Right cardiac atrium (tissue), 5 donors: ENCODE data around the gene KMT2E. TPM values are rescaled to one million over a fixed set of nuclear protein-coding genes. Genes with fewer than 3 reads are reported as not detected.
A peak's percentile ranks its signal among the peaks of the same experiment; 100 is the strongest.

Source experiments
- ATAC-seq, 2 donors: fragments of 200-7000 bp; cut with Tn5 transposase; one replicate each; pipeline versions ENCODE4 v1.8.0 to v1.9.1; 2020; ENCODE audit warnings: moderate library complexity in 2 of 2, mild to moderate bottlenecking in 1 of 2
- DNase-seq, 3 donors: peaks; one replicate each; pipeline ENCODE4 v3.0.0-alpha.2; 2020
- H3K27ac ChIP-seq: one replicate; pipeline ENCODE4 v1.5.1; 2013; ENCODE audit warnings: mild to moderate bottlenecking, low read length, control low read depth, moderate library complexity
- H3K27me3 ChIP-seq: one replicate; pipeline ENCODE4 v1.6.1; 2013; ENCODE audit not compliant: control insufficient read depth, insufficient read depth
- H3K4me1 ChIP-seq: one replicate; pipeline ENCODE4 v1.6.1; 2013; ENCODE audit warnings: low read length; ENCODE audit not compliant: control insufficient read depth, insufficient read depth
- H3K4me3 ChIP-seq: one replicate; pipeline ENCODE4 v1.5.1; 2013; ENCODE audit warnings: low read length, control low read depth
- H3K9me3 ChIP-seq: one replicate; pipeline ENCODE4 v1.6.1; 2013; ENCODE audit warnings: low read length; ENCODE audit not compliant: control insufficient read depth
- WGBS: extraction: QIAGEN DNeasy Blood & Tissue Kit; methylation state at CpG from one replicate; pipeline ENCODE4 v1.1.7; 2013; 5-methylcytosine and 5-hydroxymethylcytosine counted together
- intact Hi-C, 4 donors: fragments of 100-400 bp; cut with DNase I; formaldehyde crosslinking; loops; one replicate each; pipeline versions ENCODE4 v1.11.0 to v1.14.0; 2022 to 2023
- long read RNA-seq, 4 donors: library from polyadenylated mRNA; unstranded; transcript quantifications; one replicate each; pipeline ENCODE4 v2.0.0, GENCODE V29; 2020 to 2021
- polyA plus RNA-seq: library from polyadenylated mRNA; stranded (reverse); fragments of 200-250 nt; gene quantifications from one replicate; pipeline ENCODE4 v1.2.3, GENCODE V29; 2013
- total RNA-seq, 4 donors: library from RNA; stranded (reverse); fragmentation: NEBNext Ultra II Directional; extraction: Animal tissue kit (Norgen Biotek cat#: 25700); gene quantifications; one replicate each; pipeline ENCODE4 v1.2.1, GENCODE V29; 2021
- donor health status: healthy with polysubstance abuse.
- donor health status: DM: no; HTN: yes; CAD: no.
- donor health status: DM: no; HTN: no; CAD: no.
- donor health status: DM: no; HTN: yes; CAD: no; lungs with severe emphysema.
- donor health status: DM: yes; HTN: yes; CAD: no.

The KMT2E gene
- 10 to 100 TPM; 49.2 to 73.1 (median 59.1) TPM for total RNA-seq
- polyA plus RNA-seq, result 17.8 TPM
- long read RNA-seq, donor 1, partial matches to known transcripts, result 16 of 75 reads
- long read RNA-seq, donor 1, other reads (novel, unspliced or antisense), result 58 of 75 reads
- long read RNA-seq, donor 2, partial matches to known transcripts, result 2 of 11 reads
- long read RNA-seq, donor 2, other reads (novel, unspliced or antisense), result 9 of 11 reads
- long read RNA-seq, donor 3, transcript KMT2E-207 (15 exons, 2,523 nt), result major isoform, 5 of 175 reads
- long read RNA-seq, donor 3, partial matches to known transcripts, result 68 of 175 reads
- long read RNA-seq, donor 3, other reads (novel, unspliced or antisense), result 98 of 175 reads
- long read RNA-seq, donor 4, partial matches to known transcripts, result 4 of 10 reads
- long read RNA-seq, donor 4, other reads (novel, unspliced or antisense), result 6 of 10 reads

- H3K27ac ChIP-seq, result peak within 1 kb of the TSS; percentile 100
- DNase-seq, result peak; percentile 91 to 97 (median 96)
Observed at GRCh38 chr7:105013816-105014692, at the start of gene KMT2E. KMT2E (plus strand) TSS chr7:105014205; CDS start chr7:105040953, 26,748 bp downstream.

GRCh38 chr7:104964626-104965236 is 49.3 kb upstream of the KMT2E start:
- 62% methylated on average over 6 of the region's 6 CpGs for WGBS
- H3K27ac ChIP-seq, result no peak overlapping the region
- peaks cover 16% of the 10 kb centered on the region for H3K4me1 ChIP-seq
- no peaks in the 10 kb centered on the region for H3K9me3 ChIP-seq
- no peaks in the 10 kb centered on the region for H3K27me3 ChIP-seq
- no peak for ATAC-seq
- DNase-seq, result no peak
- H3K4me3 ChIP-seq, result no peak overlapping the region
- intact Hi-C loops, result no loop called here

More at GRCh38 chr7:105013816-105014692, at the start of gene KMT2E:
- peak; percentile 73 to 77 for ATAC-seq
- Histone ChIP-seq H3K27me3 (no peaks in the 10 kb centered on the region), H3K4me1 (no peaks in the 10 kb centered on the region), H3K9me3 (no peaks in the 10 kb centered on the region), H3K4me3 (peak within 1 kb of the TSS; percentile 73)
- intact Hi-C loops, result no loop called here
- under 1% methylated on average over 69 of the region's 69 CpGs for WGBS

GRCh38 chr7:104966022-104966421 is 48.0 kb upstream of the KMT2E start:
- intact Hi-C loops, result no loop called here
- Histone ChIP-seq H3K27me3 (no peaks in the 10 kb centered on the region), H3K9me3 (no peaks in the 10 kb centered on the region), H3K27ac (no peak overlapping the region), H3K4me3 (no peak overlapping the region), H3K4me1 (peaks cover 16% of the 10 kb centered on the region)
- ATAC-seq, result no peak
- over 99% methylated on average over 2 of the region's 2 CpGs for WGBS
- no peak for DNase-seq

- H3K27ac ChIP-seq, result no peak overlapping the region
- no peaks in the 10 kb centered on the region for H3K27me3 ChIP-seq
- intact Hi-C loops, result no loop called here
- peaks cover 11% of the 10 kb centered on the region for H3K4me1 ChIP-seq
- no peak overlapping the region for H3K4me3 ChIP-seq
- no peak for ATAC-seq
- H3K9me3 ChIP-seq, result no peaks in the 10 kb centered on the region
- no peak for DNase-seq
- WGBS, result 99% methylated on average over 2 of the region's 2 CpGs
Observed at GRCh38 chr7:104967088-104967487, 46.9 kb upstream of the KMT2E start.

- Histone ChIP-seq H3K27me3 (no peaks in the 10 kb centered on the region), H3K4me3 (no peak overlapping the region), H3K4me1 (peaks cover 7% of the 10 kb centered on the region), H3K9me3 (no peaks in the 10 kb centered on the region), H3K27ac (no peak overlapping the region)
- ATAC-seq (no peak), DNase-seq (no peak)
- intact Hi-C loops, result no loop called here
- 78% methylated on average over 4 of the region's 4 CpGs for WGBS
Observed at GRCh38 chr7:104967595-104967994, 46.4 kb upstream of the KMT2E start.

GRCh38 chr7:104968648-104969047 is 45.4 kb upstream of the KMT2E start:
- Histone ChIP-seq H3K4me3 (no peak overlapping the region), H3K27ac (no peak overlapping the region), H3K4me1 (peaks cover 7% of the 10 kb centered on the region), H3K9me3 (no peaks in the 10 kb centered on the region), H3K27me3 (no peaks in the 10 kb centered on the region)
- ATAC-seq (no peak), DNase-seq (no peak)
- intact Hi-C loops, result no loop called here
- WGBS, result 75% methylated on average over 2 of the region's 2 CpGs

- ATAC-seq, result no peak
- Histone ChIP-seq H3K4me1 (peaks cover 2% of the 10 kb centered on the region), H3K4me3 (no peak overlapping the region), H3K27ac (no peak overlapping the region), H3K9me3 (no peaks in the 10 kb centered on the region), H3K27me3 (no peaks in the 10 kb centered on the region)
- intact Hi-C loops, result no loop called here
- 90% methylated on average over 2 of the region's 2 CpGs for WGBS
- no peak for DNase-seq
Observed at GRCh38 chr7:104969183-104969582, 44.8 kb upstream of the KMT2E start.

- no peak overlapping the region for H3K4me3 ChIP-seq
- no peaks in the 10 kb centered on the region for H3K9me3 ChIP-seq
- WGBS, result 44% methylated on average over 3 of the region's 3 CpGs
- intact Hi-C loops, result no loop called here
- ATAC-seq, result peak; percentile 84 to 85
- H3K27me3 ChIP-seq, result no peaks in the 10 kb centered on the region
- peaks cover 5% of the 10 kb centered on the region for H3K4me1 ChIP-seq
- peak overlapping the region; percentile 70 for H3K27ac ChIP-seq
- DNase-seq, result peak in 2 of 3 donors; percentile 56 to 79
Observed at GRCh38 chr7:104971290-104972071, 42.5 kb upstream of the KMT2E start.

- 74% methylated on average over 5 of the region's 5 CpGs for WGBS
- DNase-seq (no peak), ATAC-seq (no peak)
- Histone ChIP-seq H3K4me3 (no peak overlapping the region), H3K9me3 (no peaks in the 10 kb centered on the region), H3K27ac (peak overlapping the region; percentile 70), H3K4me1 (peaks cover 8% of the 10 kb centered on the region), H3K27me3 (no peaks in the 10 kb centered on the region)
- intact Hi-C loops, result no loop called here
Observed at GRCh38 chr7:104972500-104972899, 41.5 kb upstream of the KMT2E start.

GRCh38 chr7:104973227-104973626 is 40.8 kb upstream of the KMT2E start:
- intact Hi-C loops, result no loop called here
- H3K4me1 ChIP-seq, result peaks cover 11% of the 10 kb centered on the region
- no peaks in the 10 kb centered on the region for H3K9me3 ChIP-seq
- ATAC-seq (no peak), DNase-seq (no peak)
- H3K27ac ChIP-seq, result peak overlapping the region; percentile 82
- WGBS, result 69% methylated on average over 2 of the region's 2 CpGs
- no peak overlapping the region for H3K4me3 ChIP-seq
- H3K27me3 ChIP-seq, result no peaks in the 10 kb centered on the region
